ENCODE data around the gene SPACA6.
"Not testable (repeated sequence)": the region's sequence is repeated elsewhere in the genome, so short reads cannot be mapped to it uniquely, and the experiment has no call there.

SPACA6 gene

GRCh38 chr19:51706885-51707284 is 13.8 kb downstream of the SPACA6 start:
- no peak for DNase-seq

DNA sequence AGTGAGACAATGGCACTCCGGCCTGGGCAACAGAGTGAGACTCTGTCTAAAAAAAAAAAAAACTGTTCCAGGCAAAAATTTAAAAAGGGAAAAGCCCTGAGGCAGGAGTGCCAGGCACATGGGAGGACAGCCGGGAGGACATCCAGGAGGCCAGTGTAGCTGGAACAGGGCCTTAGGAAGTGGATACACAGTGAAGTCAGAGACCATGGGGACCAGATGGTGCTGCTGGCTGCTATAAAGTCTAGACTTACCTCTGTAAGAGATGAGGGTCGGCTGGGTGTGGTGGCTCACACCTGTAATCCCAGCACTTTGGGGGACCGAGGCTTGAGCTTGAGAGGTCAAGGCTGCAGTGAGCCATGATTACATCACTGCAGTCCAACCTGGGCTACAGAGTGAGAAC is 15.7 kb downstream of the SPACA6 start:
- no peak for DNase-seq

DNA sequence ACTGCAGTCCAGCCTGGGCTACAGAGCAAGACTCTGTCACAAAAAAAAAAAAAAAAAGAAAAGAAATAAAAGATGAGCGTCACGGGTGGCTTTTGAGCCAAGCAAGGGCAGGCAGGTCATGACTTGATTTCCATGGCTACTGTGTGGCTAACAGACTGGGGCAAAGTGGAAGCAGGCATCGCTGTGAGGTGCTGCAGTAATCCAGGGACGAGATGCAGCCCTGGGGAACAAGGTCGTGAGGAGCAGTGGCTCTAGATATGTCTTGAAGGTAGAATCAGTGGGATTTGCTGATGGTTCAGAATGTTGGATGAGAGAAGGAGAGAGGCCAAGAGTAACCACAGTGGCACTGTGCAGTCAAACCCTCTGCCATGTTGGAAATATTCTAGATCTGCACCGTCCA is 16.4 kb downstream of the SPACA6 start:
- DNase-seq, result no peak

GRCh38 chr19:51710163-51710562 is 17.0 kb downstream of the SPACA6 start:
- no peak for DNase-seq

DNA sequence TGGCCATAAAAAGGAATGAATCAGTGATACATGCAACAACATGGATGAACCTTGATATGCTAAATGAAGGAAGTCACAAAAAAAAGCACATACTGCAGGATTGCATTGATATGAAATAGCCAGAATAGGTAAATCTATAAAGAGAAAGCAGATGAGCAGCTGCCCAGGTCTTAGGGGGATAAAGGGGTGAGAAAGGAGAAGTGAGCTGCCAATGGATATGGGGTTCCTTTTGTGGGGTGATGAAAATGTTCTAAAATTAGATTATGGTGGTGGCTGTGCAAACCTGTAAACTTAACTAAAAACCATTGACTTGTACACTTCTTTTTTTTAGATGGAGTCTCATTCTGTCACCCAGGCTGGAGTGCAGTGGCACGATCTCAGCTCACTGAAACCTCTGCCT is 18.6 kb downstream of the SPACA6 start:
- no peak for DNase-seq

DNA sequence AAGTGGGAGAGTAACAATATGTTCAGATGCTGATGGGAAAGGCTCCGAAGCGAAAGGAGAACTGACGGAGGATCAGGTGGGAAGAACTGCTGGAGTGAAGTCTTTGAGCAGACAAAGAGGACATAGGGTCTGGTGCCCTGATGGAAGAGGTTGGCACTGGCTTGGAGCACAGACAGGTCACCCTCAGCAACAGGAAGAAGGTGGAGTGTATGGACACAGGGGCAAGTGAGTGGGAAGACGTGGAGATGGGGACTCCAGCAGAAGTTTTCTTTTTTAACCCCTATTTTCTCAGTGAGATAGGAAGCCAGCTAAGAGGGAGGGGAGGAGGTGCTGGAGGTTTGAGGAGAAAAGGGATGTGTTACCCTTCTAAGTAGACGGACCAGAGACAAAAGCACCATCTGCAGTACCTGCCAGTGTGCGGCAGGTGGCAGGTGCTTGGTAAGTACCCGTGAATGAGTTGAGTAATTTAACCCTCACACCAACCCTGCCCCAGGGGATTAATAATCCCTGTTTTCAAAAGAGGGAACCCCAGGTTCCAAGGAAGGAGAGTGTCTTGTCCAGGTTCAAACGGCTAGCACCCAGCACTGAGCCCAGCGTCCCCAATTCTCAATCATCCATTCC is 19.4 kb downstream of the SPACA6 start:
- no peak for DNase-seq

GRCh38 chr19:51713319-51714285 is 20.5 kb downstream of the SPACA6 start:
- no peak for DNase-seq

DNA sequence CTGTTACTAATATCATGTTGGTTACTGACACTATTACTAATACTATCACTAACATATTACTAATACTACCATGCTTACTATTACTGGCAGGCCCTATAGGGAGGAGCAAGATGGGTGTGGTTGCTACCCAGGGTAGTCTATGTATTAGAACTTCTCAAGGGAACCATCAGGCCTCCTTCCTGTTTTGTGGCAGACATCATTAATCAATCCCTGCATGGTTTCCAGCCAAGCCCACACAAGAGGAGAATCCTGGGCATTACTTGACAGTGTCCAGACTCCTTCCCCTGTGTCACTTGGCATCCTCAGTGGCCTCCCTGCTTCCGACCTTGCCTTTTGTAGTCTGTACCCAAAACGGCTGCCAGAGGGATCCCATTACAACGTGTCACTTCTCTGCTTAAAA is 21.7 kb downstream of the SPACA6 start:
- DNase-seq, result no peak

- DNase-seq, result no peak
Observed at GRCh38 chr19:51715850-51716249, 22.7 kb downstream of the SPACA6 start.

DNA sequence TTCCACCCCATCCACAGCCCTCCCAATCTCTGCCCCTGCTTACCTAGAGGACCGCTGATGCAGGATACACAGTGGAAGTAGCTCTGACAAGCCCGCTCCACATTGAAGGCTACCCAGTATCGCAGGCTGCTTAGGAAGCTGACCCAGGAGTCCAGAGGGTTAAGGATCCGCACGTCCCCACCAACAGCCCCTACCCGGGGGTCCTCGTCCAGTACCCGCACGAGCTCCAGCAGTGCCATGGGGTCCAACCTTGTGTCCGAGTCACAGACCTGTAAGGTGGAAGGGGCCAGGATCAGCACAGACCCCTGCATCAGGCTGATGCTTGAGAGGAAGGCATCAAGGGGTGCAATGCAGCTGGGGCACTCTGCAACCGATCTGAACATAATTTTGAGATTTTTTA is 23.8 kb downstream of the SPACA6 start:
- no peak for DNase-seq

DNA sequence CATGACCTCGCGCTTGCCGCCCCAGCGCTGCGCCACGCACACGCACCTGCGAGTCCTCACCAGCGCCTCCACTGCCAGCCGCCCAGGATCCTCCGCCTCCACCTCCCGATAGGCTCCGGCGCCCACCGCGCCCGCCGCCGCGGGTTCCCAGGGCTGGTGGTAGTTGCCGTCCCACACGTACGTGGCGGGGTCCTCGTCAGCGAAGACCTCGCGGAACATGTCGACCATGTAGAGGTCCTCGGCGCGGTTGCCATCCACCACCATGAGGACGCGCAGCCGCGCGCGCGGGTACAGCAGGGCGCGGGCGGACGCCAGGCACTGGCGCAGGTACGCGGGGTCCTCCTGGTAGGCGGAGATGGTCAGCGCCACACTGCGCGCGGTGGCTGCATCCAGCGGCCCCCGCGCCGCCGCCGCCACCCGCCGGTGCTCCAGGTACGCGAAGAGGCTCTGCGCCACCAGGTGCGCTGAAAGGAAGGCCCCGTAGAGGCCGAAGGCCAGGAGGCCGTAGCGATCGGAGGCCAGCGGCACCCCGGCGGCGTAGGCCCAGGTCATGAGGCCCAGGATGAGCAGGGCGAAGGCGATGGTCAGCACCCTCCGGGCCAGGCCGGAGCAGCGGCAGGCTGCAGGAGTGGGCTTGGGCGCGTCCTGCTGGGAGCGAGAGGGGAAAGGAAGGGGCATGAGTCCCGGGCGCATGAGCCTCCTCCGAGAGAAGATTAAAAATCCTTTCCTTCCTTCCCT is 26.3 kb downstream of the SPACA6 start:
- DNase-seq, result no peak

DNA sequence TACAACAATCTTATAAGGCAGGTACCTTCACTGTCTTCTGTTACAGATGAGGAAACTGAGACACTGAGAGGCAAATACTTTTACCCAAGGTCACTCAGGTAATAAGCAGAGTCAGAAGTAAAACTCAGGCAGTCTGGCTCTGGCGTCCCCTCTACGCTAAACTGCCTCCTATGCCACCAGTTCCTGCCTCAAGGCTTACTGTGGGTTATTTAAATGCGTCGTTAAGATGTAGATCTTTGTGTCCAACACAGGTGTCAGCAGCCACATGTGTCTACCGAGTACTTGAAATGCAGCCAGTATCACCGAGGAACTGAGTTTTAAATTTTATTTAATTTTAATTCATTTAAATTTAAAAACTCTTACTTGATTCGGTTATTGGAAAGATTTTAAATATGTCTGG is 28.8 kb downstream of the SPACA6 start:
- no peak for DNase-seq

DNA sequence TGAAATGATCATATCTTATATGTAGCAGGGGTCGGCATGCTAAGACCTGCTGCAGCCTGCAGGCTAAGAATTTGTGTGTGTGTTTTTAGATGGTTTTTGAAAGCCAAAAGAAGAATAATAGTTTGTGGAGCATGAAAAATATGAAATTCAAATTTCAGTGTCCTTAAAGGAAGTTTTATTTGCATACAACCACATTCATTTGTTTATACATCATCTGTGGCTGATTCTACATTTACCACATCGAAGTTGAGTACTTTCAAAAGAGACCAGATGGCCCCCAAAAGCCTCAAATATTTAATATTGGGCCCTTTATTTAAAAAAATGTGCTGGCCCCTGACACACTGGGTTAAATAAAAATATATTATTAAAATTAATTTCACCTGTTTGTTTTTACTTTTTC is 29.4 kb downstream of the SPACA6 start:
- no peak for DNase-seq

DNA sequence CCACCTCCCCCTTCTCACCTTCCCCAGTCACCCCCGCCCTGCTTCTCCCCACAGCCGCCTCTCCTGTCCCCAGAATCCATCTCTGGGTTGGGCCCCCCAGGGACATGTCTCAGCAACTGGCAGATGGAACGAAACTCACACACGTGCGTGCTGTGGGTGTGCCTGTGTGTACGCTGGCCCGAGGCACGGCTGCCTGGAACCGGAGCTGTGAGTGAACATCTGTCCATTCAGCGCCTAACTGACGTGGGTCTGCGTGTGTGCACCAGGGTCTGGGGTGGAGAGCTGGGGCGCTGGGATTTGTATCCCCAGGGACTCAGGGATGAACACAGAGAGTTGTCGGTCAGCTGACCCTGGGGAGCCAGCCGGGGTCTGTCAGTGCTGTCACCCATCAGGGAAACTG is 31.4 kb downstream of the SPACA6 start:
- DNase-seq, result no peak

GRCh38 chr19:51726049-51726448 is 32.9 kb downstream of the SPACA6 start:
- DNase-seq, result no peak

DNA sequence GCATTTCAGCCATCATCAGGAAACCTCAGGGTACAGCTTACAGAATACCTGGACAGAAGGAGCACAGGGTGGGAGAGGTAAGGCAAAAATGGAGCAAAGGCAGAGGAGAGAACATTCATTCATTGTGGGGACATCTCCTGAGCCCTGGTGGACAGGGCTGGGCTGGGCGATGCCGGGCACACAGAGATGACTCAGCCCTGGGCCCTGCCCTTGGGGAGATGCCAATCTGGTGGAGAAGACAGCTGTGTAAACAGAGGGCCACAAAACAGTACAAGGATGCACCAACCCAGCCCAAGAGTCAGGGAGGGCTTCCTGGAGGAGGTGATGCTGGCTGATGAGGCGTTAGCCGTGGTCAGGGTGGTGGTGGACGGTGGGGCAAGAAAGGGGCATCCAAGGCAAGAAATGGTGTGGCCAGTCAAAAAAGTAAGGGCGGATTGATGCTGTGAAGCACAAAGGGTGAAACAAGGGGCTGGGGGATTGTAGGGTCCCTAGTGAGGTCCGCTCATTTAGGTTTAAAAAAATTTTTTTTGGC is 34.3 kb downstream of the SPACA6 start:
- DNase-seq, result no peak

DNA sequence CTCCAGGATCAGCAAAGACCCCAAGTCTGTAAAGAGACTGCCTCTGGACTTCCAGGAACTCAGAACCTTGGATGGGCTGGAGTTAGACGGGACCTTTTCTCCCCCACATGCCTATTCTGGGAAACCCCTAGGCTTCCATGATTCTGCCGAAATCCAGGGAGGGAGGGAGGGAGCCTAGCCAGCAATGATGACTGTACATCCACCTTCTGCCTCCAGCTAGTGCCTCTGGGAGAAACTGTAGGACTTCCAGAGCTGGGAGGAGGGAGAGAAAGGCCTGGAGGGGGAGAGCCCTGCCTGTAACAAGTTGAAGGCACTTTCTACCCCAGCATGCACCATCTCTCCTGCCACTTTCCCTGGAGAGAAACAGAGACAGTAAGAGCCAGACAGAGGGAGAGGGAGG is 36.7 kb downstream of the SPACA6 start:
- DNase-seq, result no peak

DNA sequence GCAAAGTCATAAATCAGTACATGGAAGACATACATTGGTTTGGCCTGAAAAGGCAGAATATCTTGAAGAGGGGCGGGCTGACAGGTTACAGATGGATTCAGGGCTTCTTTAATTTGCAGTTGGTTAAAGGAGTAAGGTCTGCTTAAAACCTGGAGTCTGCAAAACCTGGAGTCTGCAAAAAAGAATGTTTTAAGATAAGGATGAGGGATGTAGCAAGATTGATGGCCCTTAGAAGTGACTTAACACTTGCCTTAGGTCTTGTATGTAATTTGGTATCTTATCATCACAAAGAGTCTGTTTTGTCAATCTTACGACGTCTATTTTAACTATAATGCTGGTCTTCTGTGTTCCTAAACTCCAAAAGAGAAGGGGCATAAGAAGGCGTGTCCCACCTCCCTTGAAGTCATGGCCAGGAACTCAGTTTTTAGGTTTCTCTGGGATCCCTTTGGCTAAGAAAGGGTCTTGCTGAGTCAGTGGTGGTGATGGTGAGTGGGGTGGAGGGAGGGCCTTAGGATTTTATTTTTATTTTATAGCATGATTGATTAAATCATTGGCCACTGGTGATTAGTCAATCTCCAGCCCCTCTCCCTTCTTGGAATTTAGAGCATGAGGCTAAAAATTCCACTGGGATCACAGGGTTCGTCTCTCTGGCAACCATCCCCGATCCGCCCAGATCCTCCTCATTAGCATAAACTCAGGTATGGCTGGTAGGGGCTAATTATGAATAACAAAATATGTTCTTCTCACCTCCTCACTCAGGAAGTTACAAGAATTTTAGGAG is 40.8 kb downstream of the SPACA6 start:
- no peak for DNase-seq

DNA sequence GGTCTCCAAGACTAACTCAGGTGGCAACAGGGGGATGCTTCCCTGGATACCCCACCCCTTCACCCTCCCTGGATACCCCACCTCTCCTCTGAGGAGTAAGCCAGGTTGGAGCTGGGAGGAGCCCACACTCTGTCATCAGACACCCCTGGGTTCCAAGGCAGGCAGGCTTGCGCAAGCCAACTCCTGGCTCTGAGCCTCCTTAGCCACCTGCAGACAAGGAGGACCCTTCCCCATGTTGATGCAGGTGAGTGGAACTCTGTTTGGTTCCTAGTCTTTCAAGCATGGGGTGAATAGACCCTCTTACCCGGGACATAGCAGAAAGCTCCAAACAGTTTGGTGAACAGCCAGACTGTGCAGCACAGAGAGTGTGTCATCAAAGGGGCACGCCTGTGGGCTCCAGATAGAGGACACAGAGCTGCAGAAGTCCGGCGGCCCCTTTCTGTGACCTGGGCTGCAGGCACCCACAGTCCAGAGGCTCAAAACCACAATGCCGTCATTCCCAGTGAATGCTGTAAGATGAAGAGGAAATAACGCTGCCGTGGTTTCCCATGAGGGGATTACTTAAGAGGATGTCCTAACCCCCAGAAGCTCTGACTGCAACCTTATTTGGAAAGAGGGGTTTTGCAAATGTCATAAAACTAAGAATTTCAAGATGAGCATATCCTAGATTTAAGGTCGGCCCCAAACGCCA is 42.8 kb downstream of the SPACA6 start:
- no peak for DNase-seq

DNA sequence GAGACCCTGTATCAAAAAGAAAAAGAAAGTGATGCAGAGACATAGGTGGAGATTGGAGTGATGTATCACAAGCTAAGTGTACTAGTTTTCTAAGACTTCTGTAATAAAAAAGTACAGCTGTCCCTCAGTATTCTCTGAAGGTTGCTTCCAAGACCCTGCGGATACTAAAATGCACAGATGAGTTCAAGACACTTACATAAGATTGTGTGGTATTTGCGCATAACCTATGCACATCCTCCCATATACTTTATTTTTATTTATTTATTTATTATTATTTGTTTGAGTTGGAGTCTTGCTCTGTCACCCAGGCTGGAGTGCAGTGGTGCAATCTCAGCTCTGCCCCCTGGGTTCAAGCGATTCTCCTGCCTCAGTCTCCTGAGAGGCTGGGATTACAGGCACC is 44.3 kb downstream of the SPACA6 start:
- no peak for DNase-seq

DNA sequence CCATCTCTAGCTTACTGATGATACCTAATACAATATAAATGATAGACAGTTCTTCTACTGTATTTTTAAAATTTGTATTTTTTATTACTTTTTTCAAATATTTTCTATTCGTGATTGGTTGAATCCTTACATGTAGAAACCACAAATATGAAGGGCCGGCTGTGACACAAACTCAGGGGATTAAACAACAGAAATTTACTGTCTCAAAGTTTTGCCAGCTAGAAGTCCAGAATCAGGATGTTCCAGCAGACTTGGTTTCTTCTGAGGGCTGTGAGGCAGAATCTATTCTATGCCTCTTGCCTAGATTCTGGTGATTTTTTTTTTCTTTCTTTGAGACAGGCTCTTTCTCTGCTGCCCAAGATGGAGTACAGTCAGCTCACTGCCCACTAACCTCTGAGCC is 44.8 kb downstream of the SPACA6 start:
- DNase-seq, result no peak

- DNase-seq, result not testable (repeated sequence)
Observed at GRCh38 chr19:51738523-51738922, 45.4 kb downstream of the SPACA6 start.
